Rectal smooth muscle tissue (tissue), 1 donor: ENCODE data around the gene ZNF888.
A peak's percentile ranks its signal among the peaks of the same experiment; 100 is the strongest.
"Not testable (repeated sequence)": the region's sequence is repeated elsewhere in the genome, so short reads cannot be mapped to it uniquely, and the experiment has no call there.

ENCODE experiments used
- H3K27ac ChIP-seq: one replicate; pipeline ENCODE4 v1.7.0; 2013; ENCODE audit warnings: low read depth, low read length, inconsistent platforms
- H3K27me3 ChIP-seq: one replicate; pipeline ENCODE4 v1.7.0; 2013; ENCODE audit warnings: low read length; ENCODE audit not compliant: control insufficient read depth, insufficient read depth
- H3K36me3 ChIP-seq: one replicate; pipeline ENCODE4 v1.7.0; 2013; ENCODE audit warnings: low read length; ENCODE audit not compliant: control insufficient read depth, insufficient read depth
- H3K4me1 ChIP-seq: one replicate; pipeline ENCODE4 v1.7.0; 2013; ENCODE audit warnings: low read length; ENCODE audit not compliant: control insufficient read depth, insufficient read depth
- H3K4me3 ChIP-seq: one replicate; pipeline ENCODE4 v1.7.0; 2013; ENCODE audit warnings: low read length
- H3K9ac ChIP-seq: one replicate; pipeline ENCODE4 v1.7.0; 2013; ENCODE audit warnings: low read length

ZNF888 gene

DNA sequence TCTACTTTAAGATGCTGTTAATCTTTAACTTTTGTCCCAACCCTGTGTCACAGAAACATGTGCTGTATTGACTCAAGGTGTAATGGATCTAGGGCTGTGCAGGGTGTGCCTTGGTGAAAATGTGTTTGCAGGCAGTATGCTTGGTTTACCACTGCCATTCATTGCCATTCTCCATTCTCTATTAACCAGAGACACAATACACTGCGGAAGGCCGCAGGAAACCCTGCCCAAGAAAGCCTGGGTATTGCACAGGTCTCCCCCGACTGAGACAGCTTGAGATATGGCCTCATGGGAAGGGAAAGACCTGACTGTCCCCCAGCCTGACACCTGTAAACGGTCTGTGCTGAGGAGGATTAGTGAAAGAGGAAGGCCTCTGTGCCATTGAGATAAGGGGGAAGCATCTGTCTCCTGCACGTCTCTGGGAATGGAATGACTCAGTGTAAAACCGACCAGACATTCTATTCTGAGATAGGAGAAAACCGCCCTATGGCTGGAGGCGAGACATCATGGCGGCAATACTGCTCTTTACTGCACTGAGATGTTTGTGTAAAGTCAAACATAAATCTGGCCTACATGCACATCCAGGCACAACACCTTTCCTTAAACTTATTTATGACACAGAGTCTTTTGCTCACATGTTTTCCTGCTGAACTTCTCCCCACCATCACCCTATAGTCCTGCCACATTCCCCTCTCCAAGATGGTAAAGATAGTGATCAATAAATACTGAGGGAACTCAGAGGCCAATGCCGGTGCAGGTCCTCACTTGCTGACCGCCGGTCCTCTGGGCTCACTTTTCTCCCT is 13.1 kb upstream of the ZNF888 start:
- H3K27ac ChIP-seq: no peak overlapping the region
- H3K27me3 ChIP-seq: no peaks in the 10 kb centered on the region
- no peak overlapping the region for H3K4me3 ChIP-seq
- no peaks in the 10 kb centered on the region for H3K4me1 ChIP-seq
- no peak overlapping the region for H3K9ac ChIP-seq
- H3K36me3 ChIP-seq: no peaks in the 10 kb centered on the region

GRCh38 chr19:52935434-52935833 is 12.2 kb upstream of the ZNF888 start:
- Histone ChIP-seq H3K9ac (no peak overlapping the region), H3K27me3 (no peaks in the 10 kb centered on the region), H3K4me3 (no peak overlapping the region), H3K36me3 (no peaks in the 10 kb centered on the region), H3K4me1 (no peaks in the 10 kb centered on the region), H3K27ac (no peak overlapping the region)

DNA sequence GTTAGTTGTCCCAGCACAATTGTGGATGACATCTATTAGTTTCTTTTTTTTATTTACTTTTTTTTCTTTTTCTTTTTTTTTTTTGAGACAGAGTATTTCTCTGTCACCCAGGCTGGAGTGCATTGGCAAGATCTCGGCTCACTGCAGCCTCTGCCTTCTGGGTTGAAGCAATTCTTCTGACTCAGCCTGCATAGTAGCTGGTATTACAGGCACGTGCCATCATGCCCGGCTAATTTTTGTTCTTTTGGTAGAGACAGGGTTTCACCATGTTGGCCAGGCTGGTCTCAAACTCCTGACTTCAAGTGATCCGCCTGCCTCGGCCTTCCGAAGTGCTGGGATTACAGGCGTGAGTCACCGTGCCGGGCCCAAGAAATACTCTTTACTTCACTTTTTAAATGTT is 1.4 kb upstream of the ZNF888 start:
- H3K27ac ChIP-seq: not testable (repeated sequence)

DNA sequence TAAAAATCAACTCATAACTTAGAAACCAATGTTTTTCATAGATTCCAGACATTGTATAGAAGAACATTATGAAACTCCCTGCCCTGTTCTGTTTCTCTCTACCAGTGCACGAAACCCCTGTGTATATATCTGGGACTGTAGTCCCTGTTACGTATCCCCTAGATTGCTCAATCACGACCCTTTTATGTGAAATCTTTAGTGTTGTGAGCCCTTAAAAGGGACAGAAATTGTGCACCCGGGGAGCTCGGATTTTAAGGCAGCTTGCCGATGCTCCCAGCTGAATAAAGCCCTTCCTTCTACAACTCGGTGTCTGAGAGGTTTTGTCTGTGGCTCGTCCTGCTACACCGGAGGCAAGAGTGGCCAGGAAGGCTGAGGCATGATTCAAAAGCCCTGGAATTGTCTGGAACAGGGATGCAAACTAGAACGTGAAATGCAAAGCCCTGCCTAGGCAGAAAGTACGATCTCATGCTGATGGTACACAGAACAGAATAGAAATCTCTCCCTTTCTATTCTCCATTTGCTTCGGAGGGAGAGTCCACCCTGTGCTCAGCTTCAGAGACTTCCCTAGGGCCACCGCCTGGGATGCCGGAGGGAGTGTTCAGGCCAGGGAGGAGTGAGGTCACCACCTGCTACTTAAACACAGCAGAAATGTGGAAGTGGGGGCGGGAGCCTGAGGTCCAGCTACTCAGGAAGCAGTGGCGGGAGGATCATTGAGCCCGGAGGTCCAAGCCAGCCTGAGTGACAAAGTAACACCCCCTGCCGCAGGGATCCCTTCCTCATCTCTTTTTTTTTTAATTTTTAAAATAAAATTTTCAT is 758 bp upstream of the ZNF888 start:
- Histone ChIP-seq H3K36me3 (peaks cover 3% of the 10 kb centered on the region), H3K4me1 (no peaks in the 10 kb centered on the region), H3K4me3 (peak overlapping the region; percentile 97), H3K27me3 (no peaks in the 10 kb centered on the region), H3K9ac (no peak overlapping the region), H3K27ac (peak overlapping the region; percentile 89)

More for the DNA sequence above, 1.4 kb upstream of the ZNF888 start:
- H3K4me1 ChIP-seq, H3K36me3 ChIP-seq, H3K4me3 ChIP-seq, H3K9ac ChIP-seq, H3K27me3 ChIP-seq: not testable (repeated sequence)

DNA sequence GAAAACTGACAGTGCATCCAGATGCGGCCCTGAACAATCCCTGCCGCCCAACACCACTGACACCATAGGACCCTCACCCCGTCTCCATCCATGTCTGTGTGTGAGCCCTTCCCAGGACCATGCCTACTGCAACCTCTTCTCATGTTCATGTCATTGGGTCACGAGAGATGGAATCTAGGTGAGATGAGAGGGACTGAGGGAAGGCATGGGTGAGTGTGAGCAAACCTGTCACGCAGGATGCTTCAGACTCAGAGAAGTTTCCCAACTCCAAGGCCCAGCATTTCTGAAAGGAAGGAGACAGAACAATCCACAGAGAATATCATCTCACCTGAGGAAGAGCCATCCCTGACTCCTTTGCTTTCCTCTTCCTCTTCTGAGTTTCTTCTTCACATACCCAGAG is 5.7 kb downstream of the ZNF888 start:
- H3K27me3 ChIP-seq: no peaks in the 10 kb centered on the region
- H3K9ac ChIP-seq: no peak overlapping the region
- H3K27ac ChIP-seq: no peak overlapping the region
- peaks cover 6% of the 10 kb centered on the region for H3K36me3 ChIP-seq
- H3K4me1 ChIP-seq: no peaks in the 10 kb centered on the region
- no peak overlapping the region for H3K4me3 ChIP-seq

- Histone ChIP-seq H3K27ac (no peak overlapping the region), H3K36me3 (peaks cover 9% of the 10 kb centered on the region)
Observed at GRCh38 chr19:52910648-52911047, 12.6 kb downstream of the ZNF888 start.

DNA sequence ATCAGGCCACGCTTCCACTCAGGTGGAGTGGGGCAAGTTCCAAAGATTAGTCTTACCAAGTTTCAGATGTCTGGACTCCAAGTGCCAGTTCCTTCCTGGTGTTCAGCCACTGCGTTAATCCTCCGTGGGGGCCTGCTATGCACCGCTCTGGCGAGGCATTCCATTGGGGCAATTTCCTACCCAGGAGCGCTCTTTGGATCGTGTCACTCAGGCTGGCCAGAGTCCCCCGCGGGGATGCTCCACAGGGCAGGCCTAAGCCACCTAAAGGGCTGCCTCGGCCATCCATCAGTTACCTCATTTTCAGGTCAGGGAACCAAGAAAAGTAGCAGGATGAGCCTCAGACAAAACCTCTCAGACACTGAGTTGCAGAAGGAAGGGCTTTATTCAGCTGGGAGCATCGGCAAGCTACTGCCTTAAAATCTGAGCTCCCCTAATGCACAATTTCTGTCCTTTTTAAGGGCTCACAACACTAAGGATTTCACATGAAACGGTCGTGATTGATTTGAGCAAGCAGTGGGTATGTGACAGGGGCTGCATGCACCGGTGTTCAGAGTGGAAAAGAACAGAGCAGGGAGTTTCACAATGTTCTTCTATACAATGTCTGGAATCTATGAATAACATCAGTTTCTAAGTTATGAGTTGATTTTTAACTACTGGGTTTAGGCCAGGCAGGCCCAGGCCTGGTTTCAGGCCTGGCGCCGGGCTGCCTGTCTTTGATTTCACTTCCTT is 19.0 kb downstream of the ZNF888 start:
- H3K4me3 ChIP-seq, H3K4me1 ChIP-seq, H3K27me3 ChIP-seq, H3K27ac ChIP-seq, H3K36me3 ChIP-seq, H3K9ac ChIP-seq: not testable (repeated sequence)

More at GRCh38 chr19:52910648-52911047, 12.6 kb downstream of the ZNF888 start:
- Histone ChIP-seq H3K9ac (no peak overlapping the region), H3K27me3 (no peaks in the 10 kb centered on the region), H3K4me3 (no peak overlapping the region), H3K4me1 (no peaks in the 10 kb centered on the region)

- H3K9ac ChIP-seq: no peak overlapping the region
- no peaks in the 10 kb centered on the region for H3K36me3 ChIP-seq
- H3K4me3 ChIP-seq: no peak overlapping the region
- H3K27ac ChIP-seq: no peak overlapping the region
- H3K4me1 ChIP-seq: peaks cover 3% of the 10 kb centered on the region
- H3K27me3 ChIP-seq: no peaks in the 10 kb centered on the region
Observed at GRCh38 chr19:52901842-52902241, 21.4 kb downstream of the ZNF888 start.

- H3K9ac ChIP-seq, H3K36me3 ChIP-seq, H3K4me1 ChIP-seq, H3K27me3 ChIP-seq, H3K4me3 ChIP-seq, H3K27ac ChIP-seq: not testable (repeated sequence)
Observed at GRCh38 chr19:52898596-52898995, 24.6 kb downstream of the ZNF888 start.

DNA sequence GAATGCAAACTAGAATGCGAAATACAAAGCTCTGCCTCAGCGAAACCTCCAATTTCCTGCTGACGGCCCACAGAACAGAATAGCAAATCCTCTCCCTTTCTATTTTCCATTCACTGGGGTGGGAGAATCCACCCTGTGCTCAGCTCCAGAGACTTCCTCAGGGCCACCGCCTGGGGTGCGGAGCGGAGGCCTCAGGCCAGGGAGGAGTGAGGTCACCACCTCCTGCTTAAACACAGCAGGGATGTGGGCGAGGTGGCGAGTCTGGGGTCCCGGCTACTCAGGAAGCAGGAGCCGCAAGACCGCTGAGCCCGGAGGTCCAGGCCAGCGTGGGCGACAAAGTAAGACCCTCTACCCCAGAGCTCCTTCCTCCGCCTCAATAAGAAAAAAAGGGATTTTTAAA is 25.1 kb downstream of the ZNF888 start:
- Histone ChIP-seq H3K9ac (no peak overlapping the region), H3K4me3 (peak overlapping the region; percentile 98), H3K27ac (peak overlapping the region; percentile 92), H3K27me3 (no peaks in the 10 kb centered on the region), H3K4me1 (peaks cover 3% of the 10 kb centered on the region), H3K36me3 (no peaks in the 10 kb centered on the region)

DNA sequence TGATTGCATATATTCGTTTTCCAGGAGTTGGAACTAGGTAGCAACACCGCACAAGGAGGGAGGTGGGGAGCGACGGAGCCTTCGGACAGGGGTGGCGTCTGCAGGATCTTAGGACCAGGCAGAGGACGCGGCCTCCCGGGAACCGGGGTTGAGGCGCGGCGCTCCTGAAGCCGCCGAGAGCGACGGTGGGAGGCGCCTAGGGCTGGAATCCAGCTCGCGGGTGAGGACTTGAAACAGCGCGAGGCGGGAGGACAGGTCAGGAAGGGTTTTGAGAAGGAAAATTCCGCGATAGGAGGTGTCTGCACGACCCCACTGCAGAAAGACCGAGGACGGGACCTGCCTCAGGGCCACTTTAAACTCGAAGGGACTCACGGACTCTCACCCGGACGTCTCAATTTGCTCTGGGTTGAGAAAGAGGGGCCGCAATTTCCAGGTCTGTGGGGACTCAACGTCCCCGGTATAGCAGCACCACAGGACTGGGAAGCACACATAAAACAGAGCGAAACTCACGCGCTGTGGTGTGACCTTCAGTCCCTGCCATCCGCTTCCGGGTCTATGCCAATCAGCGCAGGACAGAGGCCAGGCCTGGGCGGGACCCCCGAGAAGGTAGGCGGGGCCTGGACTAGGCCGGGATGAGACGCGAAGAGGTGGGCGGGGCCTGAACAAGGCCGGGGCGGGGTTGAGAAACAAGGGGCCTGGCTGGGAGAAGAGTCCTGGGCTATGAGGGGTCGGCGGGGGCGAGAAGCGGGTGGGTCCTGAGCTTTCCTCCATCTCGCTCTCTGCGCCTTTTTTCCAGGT is 25.9 kb downstream of the ZNF888 start, which contains the start of gene ZNF320:
ZNF320 (minus strand) TSS at position 498 of the 798 bp plus-strand sequence. CDS start 7,380 bp downstream, outside the sequence.
- peak within 1 kb of the TSS; percentile 92 for H3K27ac ChIP-seq
- H3K4me3 ChIP-seq: peak within 1 kb of the TSS; percentile 98
- H3K4me1 ChIP-seq: peaks cover 3% of the 10 kb centered on the region
- H3K36me3 ChIP-seq: no peaks in the 10 kb centered on the region
- peak within 1 kb of the TSS; percentile 63 for H3K9ac ChIP-seq
- H3K27me3 ChIP-seq: no peaks in the 10 kb centered on the region
